GM12878 (cell line): ENCODE data around the gene NIPSNAP3A. TPM values are rescaled to one million over a fixed set of nuclear protein-coding genes. Genes with fewer than 3 reads are reported as not detected.
A peak's percentile ranks its signal among the peaks of the same experiment; 100 is the strongest.

Experiments
- ATAC-seq: fragments of 200-7000 bp; cut with Tn5 transposase; 3 replicates; pipeline ENCODE4 v1.9.1; 2020; ENCODE audit warnings: mild to moderate bottlenecking, moderate library complexity
- BruUV-seq: library from RNA; stranded (reverse); fragments of 400-500 nt; replicated peaks from 2 replicates; lab custom pipeline; 2021; lab: Mats Ljungman, UMichigan
- CTCF ChIA-PET: fragments of 300-600 bp; sonication (Branson Sonifier 250); formaldehyde crosslinking; extraction: SDS; loops from one replicate; lab custom pipeline; 2021; ENCODE audit warnings: inconsistent platforms; lab: Yijun Ruan, JAX
- POLR2A ChIA-PET: fragments of 350-600 bp; formaldehyde crosslinking; extraction: SDS; loops from one replicate; lab custom pipeline; 2021; ENCODE audit warnings: inconsistent platforms; lab: Charles Lee
- RAD21 ChIA-PET: fragments of 300-600 bp; sonication (Branson Sonifier 250); formaldehyde crosslinking; loops from one replicate; lab custom pipeline; 2023; ENCODE audit warnings: antibody characterized with exemption; ENCODE audit not compliant: unreplicated experiment; lab: Charles Lee
- SMC1A ChIA-PET: fragments of 300-600 bp; sonication (Branson Sonifier 250); formaldehyde crosslinking; loops from one replicate; lab custom pipeline; 2023; ENCODE audit not compliant: unreplicated experiment, uncharacterized antibody; lab: Charles Lee
- DNase-seq: peaks from one replicate; pipeline ENCODE4 v3.0.0-alpha.2; 2011; ENCODE audit warnings: low read depth, low spot score
- FAIRE-seq: peaks from 3 replicates; lab custom pipeline; 2011; peaks lifted over from hg19 to GRCh38; lab: Jason Lieb, UNC
- H2AFZ ChIP-seq: 2 replicates; pipeline ENCODE4 v1.6.0; 2011; ENCODE audit warnings: low read depth, low read length, control low read depth; ENCODE audit not compliant: control insufficient read depth
- H3K27ac ChIP-seq: 2 replicates; pipeline ENCODE4 v1.5.1; 2011; ENCODE audit warnings: control low read depth; ENCODE audit not compliant: control insufficient read depth, insufficient read depth
- H3K27me3 ChIP-seq, 2 experiments: replicated peaks in 1 of 2; 2 replicates each; pipeline versions ENCODE4 v1.6.0 to v1.6.1; 2011; ENCODE audit warnings: low read length in 1 of 2; ENCODE audit not compliant: control insufficient read depth in 2 of 2, insufficient read depth in 2 of 2
- H3K36me3 ChIP-seq, 2 experiments: 2 replicates each; pipeline ENCODE4 v1.5.1; 2011; ENCODE audit warnings: low read length in 1 of 2; ENCODE audit not compliant: control insufficient read depth in 2 of 2, insufficient read depth in 2 of 2
- H3K4me1 ChIP-seq: 2 replicates; pipeline ENCODE4 v1.6.1; 2011; ENCODE audit warnings: mild to moderate bottlenecking, low read length, moderate library complexity, mixed read lengths; ENCODE audit not compliant: control insufficient read depth, insufficient read depth
- H3K4me2 ChIP-seq: 2 replicates; pipeline ENCODE4 v1.6.0; 2011; ENCODE audit warnings: control low read depth; ENCODE audit not compliant: control insufficient read depth, insufficient read depth
- H3K4me3 ChIP-seq: fragments of 200-600 bp; sonication (generic); 2 replicates; pipeline ENCODE4 v1.5.1; 2016
- H3K79me2 ChIP-seq: 2 replicates; pipeline ENCODE4 v1.6.0; 2011; ENCODE audit warnings: low read length; ENCODE audit not compliant: control insufficient read depth, insufficient read depth
- H3K9ac ChIP-seq: 2 replicates; pipeline ENCODE4 v1.8.0; 2011; ENCODE audit warnings: low read length, control low read depth, mixed read lengths; ENCODE audit not compliant: control insufficient read depth, insufficient read depth
- H3K9me3 ChIP-seq: replicated peaks from 3 replicates; pipeline ENCODE4 v1.5.1; 2011; ENCODE audit warnings: mild to moderate bottlenecking, low read length; ENCODE audit not compliant: control insufficient read depth, insufficient read depth
- H4K20me1 ChIP-seq: 2 replicates; pipeline ENCODE4 v1.6.0; 2011; ENCODE audit not compliant: control insufficient read depth, insufficient read depth
- ATF7 ChIP-seq: fragments of 450-650 bp; IDR thresholded peaks from 2 replicates; pipeline ENCODE4 v1.6.1; 2016; ENCODE audit warnings: low read depth, mild to moderate bottlenecking
- BCL3 ChIP-seq: IDR thresholded peaks from 2 replicates; pipeline ENCODE4 v1.6.1; 2011; ENCODE audit warnings: borderline replicate concordance, low read depth, mild to moderate bottlenecking, moderate library complexity, low read length; ENCODE audit not compliant: insufficient read depth, poor library complexity, severe bottlenecking
- BHLHE40 ChIP-seq, 2 experiments: fragments of 450-650 bp in 1 of 2; IDR thresholded peaks; 2 replicates each; pipeline ENCODE4 v1.6.1; 2011 to 2017; ENCODE audit warnings: low read depth in 2 of 2, borderline replicate concordance in 1 of 2, improper control_type of control experiment in 1 of 2, low read length in 1 of 2, mild to moderate bottlenecking in 1 of 2
- CHD4 ChIP-seq: fragments of 200-600 bp; sonication (generic); IDR thresholded peaks from 2 replicates; pipeline ENCODE4 v1.6.1; 2016; ENCODE audit warnings: mild to moderate bottlenecking
- ESRRA ChIP-seq: IDR thresholded peaks from 2 replicates; pipeline ENCODE4 v1.6.1; 2012; ENCODE audit warnings: mild to moderate bottlenecking, low read length, improper control_type of control experiment
- IRF5 ChIP-seq: fragments of 450-650 bp; IDR thresholded peaks from 2 replicates; pipeline ENCODE4 v1.6.1; 2017; ENCODE audit warnings: borderline replicate concordance
- NFIC ChIP-seq: IDR thresholded peaks from 2 replicates; pipeline ENCODE4 v1.6.1; 2012; ENCODE audit warnings: low read depth, mild to moderate bottlenecking, inconsistent platforms, low read length, moderate library complexity
- NFXL1 ChIP-seq: fragments of 450-650 bp; IDR thresholded peaks from 2 replicates; pipeline ENCODE4 v1.6.1; 2017; ENCODE audit warnings: antibody characterized with exemption, mild to moderate bottlenecking, borderline replicate concordance
- POU2F2 ChIP-seq: IDR thresholded peaks from 3 replicates; pipeline ENCODE4 v1.6.1; 2011; ENCODE audit warnings: low read depth, mild to moderate bottlenecking, low read length, borderline replicate concordance
- SUZ12 ChIP-seq: fragments of 200-600 bp; sonication (generic); IDR thresholded peaks from one replicate; pipeline ENCODE4 v1.6.1; 2018; ENCODE audit warnings: antibody characterized with exemption, mild to moderate bottlenecking; ENCODE audit not compliant: unreplicated experiment
- TCF12 ChIP-seq: IDR thresholded peaks from 2 replicates; pipeline ENCODE4 v1.6.1; 2011; ENCODE audit warnings: low read depth, mild to moderate bottlenecking, low read length
- WGBS: methylation state at CpG from one replicate; pipeline ENCODE4 v1.1.6; 2016; ENCODE audit warnings: low lambda C conversion rate; ENCODE audit not compliant: insufficient replicate concordance, insufficient coverage; ENCODE audit errors: missing lambda C conversion rate; 5-methylcytosine and 5-hydroxymethylcytosine counted together
- in situ Hi-C: fragments of 300-500 bp; cut with MboI; formaldehyde crosslinking; loops from 9 replicates; pipeline ENCODE4 v1.14.3; 2018; ENCODE audit warnings: mixed read lengths
- intact Hi-C: fragments of 100-400 bp; cut with micrococcal nuclease; formaldehyde crosslinking; loops from one replicate; pipeline ENCODE4 v1.14.2; 2022; ENCODE audit not compliant: unreplicated experiment
- polyA plus RNA-seq, 11 experiments: library from polyadenylated mRNA; depleted of rRNA in 4 of 11; unstranded in 6 of 11; stranded (reverse) in 5 of 11; fragments of >200 nt; fragmentation: Nextera tagmentation in 4 of 11; fragmentation: Illumina TruSeq in 1 of 11; extraction: Ambion mirVana in 4 of 11; extraction: Trizol in 1 of 11; gene quantifications; 1 replicate in 1 of 11; 2 replicates in 10 of 11; pipeline versions ENCODE4 v1.2.1 to v1.2.3, GENCODE V29; 2011 to 2016; ENCODE audit warnings: inconsistent platforms in 2 of 11, missing spikeins in 2 of 11, low read depth in 1 of 11
- total RNA-seq, 4 experiments: library from RNA; depleted of rRNA in 3 of 4; stranded (reverse); fragments of >200 nt in 3 of 4; fragmentation: Illumina TruSeq in 1 of 4; extraction: Trizol in 1 of 4; gene quantifications; 2 replicates each; pipeline versions ENCODE4 v1.2.1 to v1.2.3, GENCODE V29; 2013 to 2021
- TF ChIP-seq, protein P1 (sequence below): fragments of 450-650 bp; IDR thresholded peaks from 2 replicates; pipeline ENCODE4 v1.6.1; 2017; ENCODE audit warnings: mild to moderate bottlenecking, moderate library complexity

The NIPSNAP3A gene
- total and polyA plus RNA-seq, 10 of the 15 experiments (the other 5 are each of a cell fraction or from before 2014, with no cell fraction given) = 19.1 to 87.2 (median 34.0) TPM

DNA sequence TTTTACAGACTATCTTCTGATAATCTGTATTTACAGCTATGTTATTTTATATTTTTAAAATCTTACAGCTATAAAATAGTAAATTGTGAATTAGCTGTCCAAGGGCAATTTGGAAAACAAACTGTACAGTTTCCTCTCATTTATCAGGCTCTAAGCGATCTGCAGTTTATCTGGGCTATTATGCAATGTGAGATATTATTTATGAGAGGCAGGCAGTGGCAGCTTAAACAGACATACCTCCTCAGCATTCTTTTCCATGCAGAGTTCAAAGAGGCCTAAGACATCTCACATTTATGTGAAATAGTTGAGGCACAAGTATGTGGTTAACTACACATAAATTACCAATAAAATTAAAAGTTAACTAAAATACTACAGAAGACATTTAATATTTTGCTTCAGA, 26.6 kb downstream of the NIPSNAP3A start (continued):
- TF ChIP-seq CHD4 = no peak
- TF ChIP-seq NFXL1 = no peak
- no peak for TF ChIP-seq ATF7

DNA sequence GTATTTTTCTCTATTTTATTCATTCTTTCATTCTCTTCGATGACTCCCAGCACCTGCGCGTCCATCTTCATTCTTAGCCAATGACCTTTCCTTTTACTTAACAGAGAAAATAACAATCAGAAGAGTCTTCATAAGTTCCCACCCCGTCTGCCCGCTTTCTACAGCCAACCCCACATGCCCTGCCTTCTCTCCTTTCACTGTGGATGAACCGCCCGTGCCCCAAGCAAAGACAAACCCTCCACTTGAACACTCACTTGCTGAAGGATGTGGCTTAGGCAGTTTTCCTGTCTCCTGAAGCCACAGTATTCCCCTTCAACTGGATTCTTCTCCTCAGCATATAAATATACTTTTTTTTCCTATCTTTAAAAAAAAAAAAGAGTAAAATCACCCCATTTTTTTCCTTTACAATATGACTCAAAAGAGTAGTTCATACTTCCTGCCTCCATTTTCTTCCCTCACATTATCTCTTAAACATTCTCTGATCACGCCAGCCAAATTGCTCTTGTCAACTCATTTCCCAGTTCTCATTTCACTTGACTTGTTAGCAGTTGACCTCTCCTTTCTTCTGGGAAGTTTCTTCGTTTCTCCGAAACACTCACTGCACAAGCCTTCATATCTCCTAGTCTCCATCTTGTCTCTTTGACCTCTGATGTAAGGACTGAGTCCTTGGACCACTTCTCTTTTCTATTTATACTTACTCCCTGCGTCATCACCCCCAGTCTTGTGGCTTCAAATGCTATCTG, 27.5 kb downstream of the NIPSNAP3A start:
- H4K20me1 ChIP-seq = no peaks in the 10 kb centered on the region
- H3K4me1 ChIP-seq = peaks cover 17% of the 10 kb centered on the region
- intact Hi-C loops (loop anchor here (2.0 to 10.0 kb wide), 4 partner anchors 26 to 780 kb away; partner anchors contain the start of genes FKTN and SLC44A1), in situ Hi-C loops (loop anchor here (5.0 kb wide), 2 partner anchors 382 to 642 kb away; no protein-coding TSS in a partner anchor)
- H3K79me2 ChIP-seq = peaks cover 6% of the 10 kb centered on the region; the same call in 1 of the 2 replicates
- DNase-seq = peak; percentile 85
- POLR2A ChIA-PET = interaction anchor here (0.6 to 2.8 kb wide), 7 partner anchors 8 to 173 kb away, joined by 3 to 16 read pairs (median 5); partner anchors contain the start of genes NIPSNAP3A and NIPSNAP3B
- peak overlapping the region; percentile 98 for H3K27ac ChIP-seq
- H3K4me2 ChIP-seq = peak overlapping the region; percentile 93
- no peaks in the 10 kb centered on the region for H3K9me3 ChIP-seq
- H3K4me3 ChIP-seq = peak overlapping the region; percentile 63
- H3K27me3 ChIP-seq = no peaks in the 10 kb centered on the region
- CTCF ChIA-PET = interaction anchor here (0.6 to 2.5 kb wide), 8 partner anchors 9 to 240 kb away, joined by 3 to 15 read pairs (median 3); partner anchors contain the start of genes NIPSNAP3A and NIPSNAP3B
- WGBS = 66% methylated on average over 11 of the region's 11 CpGs
- peak; percentile 69 for FAIRE-seq
- ATAC-seq = peak; percentile 84
- peak overlapping the region; percentile 85 for H3K9ac ChIP-seq
- SMC1A ChIA-PET = interaction anchor here (0.6 to 2.6 kb wide), 14 partner anchors 8 to 732 kb away, joined by 3 to 31 read pairs (median 3); partner anchors contain the start of genes NIPSNAP3A and NIPSNAP3B
- H2AFZ ChIP-seq = peak overlapping the region; percentile 65
- RAD21 ChIA-PET = interaction anchor here (0.7 to 2.7 kb wide), 7 partner anchors 8 to 611 kb away, joined by 3 to 30 read pairs (median 4); partner anchors contain the start of genes NIPSNAP3A and NIPSNAP3B
- no peaks in the 10 kb centered on the region for H3K36me3 ChIP-seq
- BruUV-seq = no TSS peak
- TF ChIP-seq SUZ12 (no peak), BCL3 (peak; percentile 12), POU2F2 (peak; percentile 81; the same call in 2 of the 3 replicates), IRF5 (no peak), TCF12 (no peak), BHLHE40 (IDR thresholded peaks at IDR 0.05; ENCODE audit: borderline replicate concordance in 1 of 2, low read depth in 2 of 2, low read length in 1 of 2) (peak in 1 of 2 experiments; percentile 31; a peak in 2 of 4 replicates), NFIC (peak; percentile 94), ESRRA (peak; percentile 91; the same call in 1 of the 2 replicates)
- TF ChIP-seq, protein P1, sequence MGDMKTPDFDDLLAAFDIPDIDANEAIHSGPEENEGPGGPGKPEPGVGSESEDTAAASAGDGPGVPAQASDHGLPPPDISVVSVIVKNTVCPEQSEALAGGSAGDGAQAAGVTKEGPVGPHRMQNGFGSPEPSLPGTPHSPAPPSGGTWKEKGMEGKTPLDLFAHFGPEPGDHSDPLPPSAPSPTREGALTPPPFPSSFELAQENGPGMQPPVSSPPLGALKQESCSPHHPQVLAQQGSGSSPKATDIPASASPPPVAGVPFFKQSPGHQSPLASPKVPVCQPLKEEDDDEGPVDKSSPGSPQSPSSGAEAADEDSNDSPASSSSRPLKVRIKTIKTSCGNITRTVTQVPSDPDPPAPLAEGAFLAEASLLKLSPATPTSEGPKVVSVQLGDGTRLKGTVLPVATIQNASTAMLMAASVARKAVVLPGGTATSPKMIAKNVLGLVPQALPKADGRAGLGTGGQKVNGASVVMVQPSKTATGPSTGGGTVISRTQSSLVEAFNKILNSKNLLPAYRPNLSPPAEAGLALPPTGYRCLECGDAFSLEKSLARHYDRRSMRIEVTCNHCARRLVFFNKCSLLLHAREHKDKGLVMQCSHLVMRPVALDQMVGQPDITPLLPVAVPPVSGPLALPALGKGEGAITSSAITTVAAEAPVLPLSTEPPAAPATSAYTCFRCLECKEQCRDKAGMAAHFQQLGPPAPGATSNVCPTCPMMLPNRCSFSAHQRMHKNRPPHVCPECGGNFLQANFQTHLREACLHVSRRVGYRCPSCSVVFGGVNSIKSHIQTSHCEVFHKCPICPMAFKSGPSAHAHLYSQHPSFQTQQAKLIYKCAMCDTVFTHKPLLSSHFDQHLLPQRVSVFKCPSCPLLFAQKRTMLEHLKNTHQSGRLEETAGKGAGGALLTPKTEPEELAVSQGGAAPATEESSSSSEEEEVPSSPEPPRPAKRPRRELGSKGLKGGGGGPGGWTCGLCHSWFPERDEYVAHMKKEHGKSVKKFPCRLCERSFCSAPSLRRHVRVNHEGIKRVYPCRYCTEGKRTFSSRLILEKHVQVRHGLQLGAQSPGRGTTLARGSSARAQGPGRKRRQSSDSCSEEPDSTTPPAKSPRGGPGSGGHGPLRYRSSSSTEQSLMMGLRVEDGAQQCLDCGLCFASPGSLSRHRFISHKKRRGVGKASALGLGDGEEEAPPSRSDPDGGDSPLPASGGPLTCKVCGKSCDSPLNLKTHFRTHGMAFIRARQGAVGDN = peak; percentile 81
